ENCODE data around the gene MYO5B. TPM values are rescaled to one million over a fixed set of nuclear protein-coding genes. Genes with fewer than 3 reads are reported as not detected.

MYO5B gene
- polyA plus RNA-seq, 2 of the 4 experiments (the other 2 are of a cell fraction): 6.4 to 18.4 TPM

DNA sequence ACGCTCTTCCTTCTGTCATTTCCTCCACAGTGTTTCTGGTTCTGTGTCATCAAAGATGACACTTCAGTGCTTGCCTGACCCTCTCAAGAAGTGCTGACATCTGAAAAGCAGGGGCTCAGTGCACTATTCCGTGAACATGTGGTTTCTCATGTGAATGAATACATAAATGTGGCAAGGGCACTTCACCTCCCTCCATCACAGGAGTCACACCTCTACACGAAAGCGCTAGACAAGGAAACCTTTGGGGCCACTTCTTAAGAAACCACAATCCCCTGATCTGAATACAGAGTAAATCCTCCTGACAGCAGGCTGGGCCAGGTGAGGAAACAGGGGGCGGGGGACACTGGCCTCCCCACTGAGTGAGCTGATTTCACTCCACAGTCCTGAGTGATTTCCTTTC is 235.8 kb downstream of the MYO5B start:
- no peaks in the 10 kb centered on the region for H3K4me1 ChIP-seq
- H3K4me3 ChIP-seq: no peak overlapping the region
- POLR2A ChIA-PET: no interaction called here
- 55% methylated on average over 4 of the region's 5 CpGs for WGBS (ENCODE audit: missing lambda C conversion rate)
- no peak overlapping the region for H3K4me2 ChIP-seq
- CTCF ChIA-PET: no interaction called here
- no peak overlapping the region for H3K27ac ChIP-seq
- no peak for FAIRE-seq
- TF ChIP-seq, protein P1, sequence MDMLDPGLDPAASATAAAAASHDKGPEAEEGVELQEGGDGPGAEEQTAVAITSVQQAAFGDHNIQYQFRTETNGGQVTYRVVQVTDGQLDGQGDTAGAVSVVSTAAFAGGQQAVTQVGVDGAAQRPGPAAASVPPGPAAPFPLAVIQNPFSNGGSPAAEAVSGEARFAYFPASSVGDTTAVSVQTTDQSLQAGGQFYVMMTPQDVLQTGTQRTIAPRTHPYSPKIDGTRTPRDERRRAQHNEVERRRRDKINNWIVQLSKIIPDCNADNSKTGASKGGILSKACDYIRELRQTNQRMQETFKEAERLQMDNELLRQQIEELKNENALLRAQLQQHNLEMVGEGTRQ (IDR thresholded peaks at IDR 0.05): no peak
- TF ChIP-seq, protein P2, sequence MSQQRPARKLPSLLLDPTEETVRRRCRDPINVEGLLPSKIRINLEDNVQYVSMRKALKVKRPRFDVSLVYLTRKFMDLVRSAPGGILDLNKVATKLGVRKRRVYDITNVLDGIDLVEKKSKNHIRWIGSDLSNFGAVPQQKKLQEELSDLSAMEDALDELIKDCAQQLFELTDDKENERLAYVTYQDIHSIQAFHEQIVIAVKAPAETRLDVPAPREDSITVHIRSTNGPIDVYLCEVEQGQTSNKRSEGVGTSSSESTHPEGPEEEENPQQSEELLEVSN (IDR thresholded peaks at IDR 0.05; ENCODE audit: borderline replicate concordance, low read depth): no peak
- TF ChIP-seq ZSCAN20 (CRISPR knock-in tag; IDR thresholded peaks at IDR 0.05): no peak
- TF ChIP-seq KDM5A (IDR thresholded peaks at IDR 0.05): no peak
- no peak for TF ChIP-seq JUN (IDR thresholded peaks at IDR 0.05)
- no peak for TF ChIP-seq CHD2 (IDR thresholded peaks at IDR 0.05; ENCODE audit: low read length, partially characterized antibody)
- no peak for TF ChIP-seq ELK1 (IDR thresholded peaks at IDR 0.05; ENCODE audit: low read depth, low read length)
- no peak for TF ChIP-seq FOSB (CRISPR knock-in tag; IDR thresholded peaks at IDR 0.05)
- TF ChIP-seq NPAS2 (CRISPR knock-in tag; IDR thresholded peaks at IDR 0.05; ENCODE audit: borderline replicate concordance): no peak
- no peak for TF ChIP-seq EP300 (IDR thresholded peaks at IDR 0.05)
- TF ChIP-seq CEBPB (IDR thresholded peaks at IDR 0.05): no peak
- no peak for TF ChIP-seq BHLHE40 (IDR thresholded peaks at IDR 0.05; ENCODE audit: low read depth, low read length)
- TF ChIP-seq, protein P3, sequence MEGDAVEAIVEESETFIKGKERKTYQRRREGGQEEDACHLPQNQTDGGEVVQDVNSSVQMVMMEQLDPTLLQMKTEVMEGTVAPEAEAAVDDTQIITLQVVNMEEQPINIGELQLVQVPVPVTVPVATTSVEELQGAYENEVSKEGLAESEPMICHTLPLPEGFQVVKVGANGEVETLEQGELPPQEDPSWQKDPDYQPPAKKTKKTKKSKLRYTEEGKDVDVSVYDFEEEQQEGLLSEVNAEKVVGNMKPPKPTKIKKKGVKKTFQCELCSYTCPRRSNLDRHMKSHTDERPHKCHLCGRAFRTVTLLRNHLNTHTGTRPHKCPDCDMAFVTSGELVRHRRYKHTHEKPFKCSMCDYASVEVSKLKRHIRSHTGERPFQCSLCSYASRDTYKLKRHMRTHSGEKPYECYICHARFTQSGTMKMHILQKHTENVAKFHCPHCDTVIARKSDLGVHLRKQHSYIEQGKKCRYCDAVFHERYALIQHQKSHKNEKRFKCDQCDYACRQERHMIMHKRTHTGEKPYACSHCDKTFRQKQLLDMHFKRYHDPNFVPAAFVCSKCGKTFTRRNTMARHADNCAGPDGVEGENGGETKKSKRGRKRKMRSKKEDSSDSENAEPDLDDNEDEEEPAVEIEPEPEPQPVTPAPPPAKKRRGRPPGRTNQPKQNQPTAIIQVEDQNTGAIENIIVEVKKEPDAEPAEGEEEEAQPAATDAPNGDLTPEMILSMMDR (IDR thresholded peaks at IDR 0.05): no peak
- no peaks in the 10 kb centered on the region for H3K9me3 ChIP-seq
- ATAC-seq: no peak
- DNase-seq (ENCODE audit: low read depth in 1 of 2, low spot score in 1 of 2): no peak

DNA sequence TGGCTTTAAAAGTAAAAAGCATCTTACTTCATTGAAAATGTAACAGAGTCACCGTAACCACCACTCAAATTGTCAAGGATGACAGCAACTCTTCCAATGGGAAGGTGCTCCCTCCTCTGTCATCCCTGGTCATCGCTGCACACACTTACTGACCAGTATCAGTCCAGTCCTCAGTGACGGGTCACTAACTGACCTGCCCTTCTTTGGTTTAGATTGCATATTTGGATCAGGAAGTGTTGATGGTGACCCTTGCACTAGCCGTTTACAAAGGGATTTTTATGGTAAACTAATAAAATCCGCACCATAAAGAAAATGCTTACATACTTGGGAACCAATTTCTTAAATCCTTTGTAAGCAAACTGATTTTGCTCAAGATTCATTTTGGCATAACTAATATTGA is 239.7 kb downstream of the MYO5B start:
- FAIRE-seq: no peak
- ChIA-PET CTCF (no interaction called here), POLR2A (no interaction called here)
- no peak for ATAC-seq
- Histone ChIP-seq H3K4me1 (no peaks in the 10 kb centered on the region), H3K4me3 (no peak overlapping the region), H3K4me2 (no peak overlapping the region), H3K9me3 (no peaks in the 10 kb centered on the region), H3K27ac (no peak overlapping the region)
- 42% methylated on average over 5 of the region's 5 CpGs for WGBS (ENCODE audit: missing lambda C conversion rate)
- DNase-seq (ENCODE audit: low read depth in 1 of 2, low spot score in 1 of 2): no peak
- TF ChIP-seq ZNF302 (CRISPR knock-in tag; IDR thresholded peaks at IDR 0.05) (no peak), RFX5 (IDR thresholded peaks at IDR 0.05) (no peak), ZC3H11A (IDR thresholded peaks at IDR 0.05) (no peak), RAD21 (conservative IDR thresholded peaks at IDR 0.05 in 1 of 2, IDR thresholded peaks at IDR 0.05 in 1 of 2) (no peak), EHMT2 (IDR thresholded peaks at IDR 0.05; ENCODE audit: low read depth) (no peak), NPAS2 (CRISPR knock-in tag; IDR thresholded peaks at IDR 0.05; ENCODE audit: borderline replicate concordance) (no peak), HOXB5 (CRISPR knock-in tag; IDR thresholded peaks at IDR 0.05) (no peak), HOXA7 (CRISPR knock-in tag; IDR thresholded peaks at IDR 0.05) (no peak), FOXS1 (CRISPR knock-in tag; IDR thresholded peaks at IDR 0.05) (no peak), SMC3 (IDR thresholded peaks at IDR 0.05) (no peak), SREBF2 (IDR thresholded peaks at IDR 0.05) (no peak), MAZ (IDR thresholded peaks at IDR 0.05; ENCODE audit: borderline replicate concordance, low read depth, low read length) (no peak), KDM1A (IDR thresholded peaks at IDR 0.05; ENCODE audit: low read depth) (no peak)
- TF ChIP-seq, protein P2 (IDR thresholded peaks at IDR 0.05; ENCODE audit: borderline replicate concordance, low read depth): no peak
- TF ChIP-seq, protein P3 (IDR thresholded peaks at IDR 0.05): no peak

Data from A549 (cell line).